ENCODE measurements around the gene ME2.

DNA sequence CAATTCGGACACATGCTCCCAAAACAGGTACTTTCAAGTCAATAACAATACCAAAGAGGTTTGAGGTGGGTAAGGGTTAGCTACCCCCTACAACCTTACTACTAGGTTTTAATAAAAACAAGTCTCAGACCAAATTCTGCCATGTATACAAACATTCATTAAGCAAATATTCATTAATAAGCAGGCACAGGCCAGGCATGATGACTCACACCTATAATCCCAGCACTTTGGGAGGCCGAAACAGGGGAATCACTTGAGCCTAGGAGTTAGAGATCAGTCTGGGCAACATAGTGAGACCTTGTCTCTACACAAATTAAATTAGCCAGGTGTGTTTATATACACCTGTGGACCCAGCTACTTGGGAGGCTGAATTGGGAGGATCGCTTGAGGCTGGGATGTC, 77.2 kb downstream of the ME2 start:
- TF ChIP-seq CTCF (IDR thresholded peaks at IDR 0.05) = no peak
- no peak for TF ChIP-seq POLR2A (IDR thresholded peaks at IDR 0.05)
